ENCODE results near the gene NLRC5.
"Not testable (repeated sequence)": the region's sequence is repeated elsewhere in the genome, so short reads cannot be mapped to it uniquely, and the experiment has no call there.

NLRC5 gene

GRCh38 chr16:57049678-57050077, 60.3 kb downstream of the NLRC5 start:
- no peak for DNase-seq

GRCh38 chr16:57051696-57052228, 62.4 kb downstream of the NLRC5 start:
- DNase-seq, result no peak

GRCh38 chr16:57053206-57053605, 63.8 kb downstream of the NLRC5 start:
- no peak for DNase-seq

- no peak for DNase-seq
Observed at GRCh38 chr16:57054338-57054737, 65.0 kb downstream of the NLRC5 start.

- DNase-seq, result no peak
Observed at GRCh38 chr16:57054771-57055170, 65.4 kb downstream of the NLRC5 start.

- DNase-seq, result no peak
Observed at GRCh38 chr16:57055671-57056070, 66.3 kb downstream of the NLRC5 start.

- no peak for DNase-seq
Observed at GRCh38 chr16:57058291-57058861, 69.0 kb downstream of the NLRC5 start.

GRCh38 chr16:57060323-57061083, 71.1 kb downstream of the NLRC5 start:
- DNase-seq, result no peak

GRCh38 chr16:57061084-57061905, 71.9 kb downstream of the NLRC5 start:
- no peak for DNase-seq

- DNase-seq, result no peak
Observed at GRCh38 chr16:57062329-57062728, 73.0 kb downstream of the NLRC5 start.

GRCh38 chr16:57063189-57063588, 73.8 kb downstream of the NLRC5 start:
- not testable (repeated sequence) for DNase-seq

GRCh38 chr16:57064995-57065394, 75.6 kb downstream of the NLRC5 start:
- DNase-seq, result no peak

- no peak for DNase-seq
Observed at GRCh38 chr16:57066625-57067024, 77.3 kb downstream of the NLRC5 start.

GRCh38 chr16:57067347-57067746, 78.0 kb downstream of the NLRC5 start:
- no peak for DNase-seq

GRCh38 chr16:57069053-57069452, 79.7 kb downstream of the NLRC5 start:
- DNase-seq, result no peak

- DNase-seq, result no peak
Observed at GRCh38 chr16:57069635-57070370, 80.4 kb downstream of the NLRC5 start.

- DNase-seq, result no peak
Observed at GRCh38 chr16:57070424-57070823, 81.1 kb downstream of the NLRC5 start.

- not testable (repeated sequence) for DNase-seq
Observed at GRCh38 chr16:57071081-57071732, 81.8 kb downstream of the NLRC5 start.

- DNase-seq, result no peak
Observed at GRCh38 chr16:57071831-57072582, 82.7 kb downstream of the NLRC5 start.

- DNase-seq, result no peak
Observed at GRCh38 chr16:57072616-57073275, 83.4 kb downstream of the NLRC5 start.

- DNase-seq, result no peak
Observed at GRCh38 chr16:57077714-57078113, 88.4 kb downstream of the NLRC5 start.
